ENCODE data around the gene XYLT1.

XYLT1 gene

DNA sequence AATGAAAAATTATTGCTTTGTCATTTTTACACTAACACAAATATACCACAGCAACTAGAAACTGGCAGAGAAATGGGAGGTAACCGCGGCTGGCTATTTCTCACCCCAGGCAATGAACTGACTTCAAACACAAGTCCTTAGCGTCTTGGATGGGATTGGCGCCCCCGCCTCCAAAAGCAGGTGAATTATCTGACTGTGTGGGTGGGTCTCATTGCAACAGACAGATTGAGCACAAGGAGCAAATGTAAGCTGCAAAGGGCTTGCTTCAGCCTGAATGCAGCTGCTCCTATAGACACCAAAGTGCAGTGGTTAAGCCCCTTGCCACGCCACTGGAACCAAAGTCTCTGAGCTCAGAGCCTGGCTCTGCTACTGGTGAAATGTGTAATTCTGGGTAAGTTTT, 225.0 kb downstream of the XYLT1 start:
- no peak for DNase-seq

DNA sequence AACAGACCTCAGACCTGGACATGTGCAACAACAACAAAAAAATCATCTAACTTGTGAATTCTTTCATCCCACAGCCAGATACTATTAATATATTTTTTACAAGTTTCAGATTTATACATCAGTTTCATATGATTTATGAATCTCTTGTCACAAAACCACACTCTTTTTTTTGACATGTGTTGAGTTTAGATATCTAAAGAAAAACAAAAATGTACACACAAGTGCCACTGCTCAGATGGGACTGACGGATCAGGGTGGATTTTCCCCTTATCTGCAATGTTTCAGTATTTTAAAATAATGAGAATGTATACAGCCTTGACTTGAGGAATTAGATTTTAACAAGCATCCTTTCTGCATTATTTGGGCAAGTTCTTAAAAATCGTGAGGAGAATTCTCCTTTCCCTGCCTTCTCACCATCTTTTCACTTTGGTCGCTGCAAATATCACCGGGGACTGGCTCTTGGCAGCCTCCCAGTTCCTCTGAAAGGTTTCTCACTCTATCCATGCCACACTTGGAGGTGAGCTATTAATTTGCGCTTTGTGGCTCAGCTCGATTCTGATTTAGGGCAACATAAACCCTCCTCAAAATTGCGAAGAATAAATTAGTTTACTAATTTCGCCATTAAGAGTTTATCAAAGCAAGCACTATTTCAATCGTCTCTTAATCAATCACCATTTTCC, 225.7 kb downstream of the XYLT1 start:
- no peak for DNase-seq

GRCh38 chr16:17241264-17241835, 229.4 kb downstream of the XYLT1 start:
- DNase-seq, result no peak

DNA sequence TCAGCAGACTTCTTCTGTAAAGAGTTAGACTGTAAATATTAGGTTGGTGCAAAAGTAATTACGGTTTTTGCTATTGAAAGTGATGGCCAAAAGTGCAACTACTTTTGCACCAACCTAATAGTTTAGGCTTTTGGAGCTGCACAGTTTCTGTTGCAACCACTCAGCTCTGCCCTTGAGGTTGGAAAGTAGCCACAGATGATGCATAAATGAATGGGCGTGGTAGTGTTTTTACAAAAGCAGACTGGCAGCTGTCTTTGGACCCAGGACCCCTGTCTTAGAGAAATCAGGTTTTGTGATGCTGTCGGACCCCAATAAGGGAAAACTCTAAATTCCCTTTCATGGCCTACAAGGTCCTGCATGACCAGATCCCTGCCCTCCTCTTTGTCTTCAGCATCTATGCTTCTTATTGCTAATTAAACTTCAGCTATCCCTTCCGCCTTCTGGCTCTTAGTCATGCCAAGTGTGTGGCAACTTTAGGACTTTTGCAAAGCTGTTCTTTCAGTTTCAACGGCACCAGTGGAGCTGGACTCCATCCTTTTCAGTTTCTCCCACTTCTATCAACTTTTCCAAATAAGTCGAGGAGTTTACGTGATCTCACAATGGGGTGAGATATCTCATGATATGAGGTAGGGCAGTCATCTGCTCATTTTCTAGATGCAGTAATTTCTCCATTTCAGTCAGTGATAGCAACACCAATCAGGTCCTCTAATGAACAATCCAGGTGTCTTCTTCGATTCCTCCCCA, 232.3 kb downstream of the XYLT1 start:
- DNase-seq, result no peak

DNA sequence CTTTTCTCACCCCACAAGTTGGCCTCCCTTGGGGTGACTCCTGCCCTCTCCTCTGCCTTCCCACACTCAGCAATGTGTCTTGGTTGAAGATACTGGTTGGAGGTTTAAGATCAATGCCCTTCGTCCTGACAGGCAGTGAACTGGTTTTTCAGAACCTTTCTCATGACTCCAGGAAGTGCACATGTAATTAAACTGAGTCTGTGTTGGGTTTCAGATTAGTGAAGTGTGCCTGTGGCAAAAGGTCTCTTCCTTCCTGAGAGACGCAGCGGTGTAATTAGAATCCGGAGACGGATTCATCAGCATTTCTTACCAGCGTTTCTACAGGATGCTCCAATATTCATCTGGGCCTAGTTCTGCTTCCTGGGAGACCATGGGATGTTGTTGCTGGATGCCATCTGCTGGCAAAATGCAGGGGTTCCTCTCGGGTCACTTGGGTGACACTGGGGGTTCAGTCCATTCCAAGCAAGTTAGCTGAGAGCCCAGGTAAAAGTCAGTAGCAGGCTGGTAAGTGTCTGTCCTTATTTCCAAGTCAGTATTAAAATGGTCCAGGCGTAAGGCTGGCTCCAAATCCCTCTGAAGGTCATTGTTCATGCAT, 233.3 kb downstream of the XYLT1 start:
- no peak for DNase-seq

- DNase-seq, result no peak
Measured at GRCh38 chr16:17235147-17235815, 235.5 kb downstream of the XYLT1 start.

DNA sequence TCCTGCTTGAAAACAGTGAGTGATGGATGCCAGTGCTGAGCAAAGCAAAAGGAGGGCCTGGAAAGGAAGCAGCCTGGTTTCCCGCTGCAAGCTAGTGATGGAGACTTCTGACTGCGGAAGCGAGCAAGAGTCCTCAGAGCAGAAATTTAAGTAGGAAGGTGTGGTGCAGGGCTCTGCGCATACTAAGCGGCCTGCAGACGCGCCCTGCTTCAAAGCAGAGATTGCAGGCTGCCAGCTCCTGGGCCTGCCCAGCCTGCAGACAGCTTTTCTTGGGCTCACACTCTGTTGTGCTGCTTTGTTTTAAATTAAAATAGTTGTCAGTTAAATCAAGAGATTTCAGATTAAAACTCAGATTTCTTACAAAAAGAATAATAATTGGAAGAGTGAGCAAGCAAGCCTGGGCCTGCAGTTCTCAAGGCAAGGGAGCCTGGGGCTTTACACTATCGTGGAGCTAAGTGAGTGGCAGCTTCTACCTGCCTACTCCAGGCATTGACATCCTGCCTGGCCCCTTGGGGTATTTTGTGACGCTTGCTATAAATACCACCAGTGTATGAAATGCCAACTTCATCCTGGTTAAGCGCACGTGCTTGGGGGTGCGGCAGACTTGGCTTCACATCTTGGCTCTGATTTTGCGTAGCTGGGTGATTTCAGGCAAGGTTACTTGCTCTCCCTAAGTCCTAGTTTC, 237.3 kb downstream of the XYLT1 start:
- no peak for DNase-seq

- DNase-seq, result no peak
Measured at GRCh38 chr16:17232487-17232886, 238.3 kb downstream of the XYLT1 start.

GRCh38 chr16:17231972-17232371, 238.8 kb downstream of the XYLT1 start:
- DNase-seq, result no peak

DNA sequence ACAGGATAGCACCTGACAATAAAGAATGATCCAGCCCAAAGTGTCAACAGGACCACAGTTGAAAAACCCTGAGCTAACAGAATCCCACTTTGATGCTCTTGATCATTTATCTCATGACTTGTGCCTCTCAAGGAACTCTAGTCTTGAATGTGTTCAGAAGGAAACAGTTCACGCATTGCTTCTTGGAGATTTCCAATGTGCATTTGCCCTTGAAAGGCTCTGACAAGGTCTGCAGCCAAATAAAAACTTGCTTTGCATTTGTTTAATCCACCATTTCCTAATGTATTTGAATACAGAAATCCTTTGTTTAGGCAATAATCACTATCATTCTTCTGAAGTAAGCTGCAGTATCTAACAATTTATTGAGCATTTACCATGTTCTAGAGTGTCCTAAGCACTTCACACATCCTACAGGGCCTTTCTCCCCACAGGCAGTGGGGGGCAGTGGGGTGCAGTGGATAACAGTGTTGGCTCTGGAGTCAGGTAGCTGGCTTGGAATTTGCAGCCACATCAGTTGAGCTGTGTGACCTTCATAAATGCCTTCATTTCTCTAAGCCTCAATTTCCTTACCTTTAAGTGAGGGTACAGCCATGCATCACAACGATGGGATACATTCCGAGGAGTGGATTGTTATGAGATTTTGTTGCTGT, 239.7 kb downstream of the XYLT1 start:
- DNase-seq, result no peak

DNA sequence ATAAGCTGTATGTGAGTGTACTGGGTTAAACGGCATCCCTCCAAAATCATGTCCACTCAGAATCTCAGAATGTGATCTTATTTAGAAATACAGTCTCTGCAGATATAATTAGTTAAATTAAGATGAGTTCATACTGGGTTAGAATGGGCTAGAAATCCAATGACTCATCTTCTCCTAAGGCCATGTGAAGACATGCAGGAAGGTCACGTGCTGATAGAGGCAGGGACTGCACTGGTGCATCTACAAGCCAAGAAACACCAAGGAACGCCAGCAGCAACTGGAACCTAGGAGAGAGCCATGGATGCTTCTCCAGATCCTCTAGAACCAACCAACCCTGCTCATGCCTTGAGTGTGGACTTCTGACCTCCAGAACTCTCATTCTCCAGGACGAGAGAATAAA, 241.0 kb downstream of the XYLT1 start:
- DNase-seq, result no peak

- DNase-seq, result no peak
Measured at GRCh38 chr16:17229131-17229530, 241.6 kb downstream of the XYLT1 start.

GRCh38 chr16:17228708-17229055, 242.1 kb downstream of the XYLT1 start:
- DNase-seq, result no peak

GRCh38 chr16:17228048-17228707, 242.6 kb downstream of the XYLT1 start:
- no peak for DNase-seq

GRCh38 chr16:17227278-17227677, 243.5 kb downstream of the XYLT1 start:
- no peak for DNase-seq

DNA sequence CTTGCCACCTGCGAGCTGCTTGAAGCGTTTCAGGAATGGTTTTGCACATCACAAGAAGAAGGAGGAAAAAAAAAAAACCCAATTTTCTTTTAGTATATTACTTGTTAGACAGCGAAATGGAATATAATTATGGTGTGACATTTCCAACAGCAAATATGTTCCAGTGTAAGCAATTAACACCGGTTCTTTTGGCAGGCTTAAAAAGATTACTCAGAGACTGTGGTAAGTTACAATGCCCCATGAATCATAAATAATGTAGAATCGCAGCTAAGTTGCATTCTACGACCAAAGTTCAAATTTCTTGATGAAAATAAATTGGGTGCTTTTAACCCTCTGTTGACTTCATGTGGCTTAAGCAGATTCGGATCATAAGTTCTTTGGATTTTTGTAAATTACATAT, 245.2 kb downstream of the XYLT1 start:
- DNase-seq, result no peak

DNA sequence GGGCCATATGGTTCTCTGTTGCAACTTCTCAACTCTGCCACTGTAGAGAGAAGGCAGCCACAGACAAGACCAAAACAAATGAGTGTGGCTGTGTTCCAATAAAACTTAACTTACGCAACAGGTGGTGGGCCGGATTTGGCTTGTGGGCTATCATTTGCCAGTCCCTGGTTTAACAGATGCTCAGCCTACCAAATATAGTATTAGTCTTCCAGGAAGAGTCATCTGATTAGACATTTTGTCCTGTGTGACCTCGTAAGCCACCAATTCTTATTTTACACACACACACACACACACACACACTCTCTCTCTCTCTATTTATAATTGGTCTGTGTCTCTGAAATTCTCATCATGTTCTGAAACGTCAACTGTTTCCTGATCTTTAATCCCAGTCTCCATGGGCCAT, 245.9 kb downstream of the XYLT1 start:
- no peak for DNase-seq

DNA sequence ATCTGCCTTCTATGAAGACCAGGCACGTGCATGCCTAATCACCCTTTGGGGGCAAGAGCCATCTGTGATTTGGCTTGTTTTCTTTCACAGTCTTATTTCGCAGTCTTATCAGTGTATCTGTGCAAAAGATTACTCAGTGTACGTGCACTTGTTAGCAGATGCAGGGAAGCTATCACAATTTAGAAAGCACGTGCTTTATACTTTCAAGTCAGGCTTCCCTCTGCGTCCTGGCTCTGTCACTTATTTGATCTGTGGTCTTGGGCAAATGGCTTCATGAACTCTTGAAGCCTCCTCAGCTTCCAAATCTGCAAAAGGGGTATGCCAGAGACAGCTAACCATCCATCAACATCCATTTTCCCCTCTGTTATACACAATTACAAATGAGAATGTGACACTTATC, 246.4 kb downstream of the XYLT1 start:
- no peak for DNase-seq

- DNase-seq, result no peak
Measured at GRCh38 chr16:17223576-17223975, 247.2 kb downstream of the XYLT1 start.

DNA sequence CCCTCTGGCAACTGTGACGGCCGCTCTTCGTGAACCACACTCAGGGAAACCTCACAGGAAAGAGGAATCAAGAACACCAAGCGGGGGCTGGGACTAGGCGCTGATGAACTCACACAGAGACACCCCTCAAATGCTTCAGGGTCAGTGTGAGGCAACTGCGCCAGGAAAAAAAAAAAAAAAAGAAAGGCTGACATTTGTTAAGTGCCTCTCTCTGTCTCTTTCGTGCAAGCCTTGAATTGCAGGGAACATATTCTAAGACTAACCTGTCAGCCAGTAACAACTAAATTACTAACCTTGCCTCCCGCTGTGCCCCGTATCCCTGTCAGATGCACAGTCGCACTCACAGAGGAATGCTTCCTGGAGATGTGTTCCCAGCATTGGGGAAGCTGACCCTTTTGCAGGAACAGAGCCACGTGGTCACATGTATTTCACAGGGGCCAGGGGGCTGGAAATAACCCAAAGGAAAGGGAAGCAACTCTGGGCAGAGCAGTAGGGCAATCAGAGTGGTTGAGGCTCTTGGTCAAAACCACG, 247.8 kb downstream of the XYLT1 start:
- no peak for DNase-seq

GRCh38 chr16:17219991-17220390, 250.8 kb downstream of the XYLT1 start:
- no peak for DNase-seq

- DNase-seq, result no peak
Measured at GRCh38 chr16:17215936-17216335, 254.8 kb downstream of the XYLT1 start.

All from NCI-H146 (cell line).